Uterus (tissue), 4 donors: ENCODE results near the gene CACNB4. TPM values are rescaled to one million over a fixed set of nuclear protein-coding genes. Genes with fewer than 3 reads are reported as not detected.
"Not testable (repeated sequence)": the region's sequence is repeated elsewhere in the genome, so short reads cannot be mapped to it uniquely, and the experiment has no call there.

Experiments
- DNase-seq, 2 donors: peaks; one replicate each; pipeline ENCODE4 v3.0.0-alpha.2; 2019 to 2020
- H3K27ac ChIP-seq, 2 donors: fragments of 200-600 bp; sonication (generic); 1 replicate in 1 of 2; 2 replicates in 1 of 2; pipeline ENCODE4 v1.5.1; 2016 to 2018
- H3K27me3 ChIP-seq, 2 donors: fragments of 200-600 bp; sonication (generic); one replicate each; pipeline ENCODE4 v1.5.1; 2018 to 2019; ENCODE audit warnings: control low read depth in 1 of 2
- H3K36me3 ChIP-seq, 2 donors: fragments of 200-600 bp; sonication (generic); one replicate each; pipeline ENCODE4 v1.5.1; 2019; ENCODE audit warnings: control low read depth in 1 of 2
- H3K4me1 ChIP-seq, 2 donors: fragments of 200-600 bp; sonication (generic); one replicate each; pipeline ENCODE4 v1.5.1; 2018 to 2019; ENCODE audit warnings: control low read depth in 1 of 2
- H3K4me3 ChIP-seq, 2 donors: fragments of 200-600 bp; sonication (generic); 1 replicate in 1 of 2; 2 replicates in 1 of 2; pipeline ENCODE4 v1.5.1; 2018 to 2019; ENCODE audit warnings: mild to moderate bottlenecking in 1 of 2
- H3K9me3 ChIP-seq, 2 donors: fragments of 200-600 bp; sonication (generic); one replicate each; pipeline ENCODE4 v1.5.1; 2019; ENCODE audit warnings: control low read depth in 1 of 2
- CTCF ChIP-seq, 4 experiments: fragments of 200-600 bp in 2 of 4; fragments of 450-650 bp in 2 of 4; sonication (generic) in 2 of 4; IDR thresholded peaks; one replicate each; pipeline ENCODE4 v1.5.1; 2016 to 2019; ENCODE audit warnings: antibody characterized with exemption in 4 of 4, mild to moderate bottlenecking in 2 of 4, moderate library complexity in 1 of 4
- POLR2A ChIP-seq, 2 donors: fragments of 450-650 bp; IDR thresholded peaks; one replicate each; pipeline ENCODE4 v1.6.1; 2016; ENCODE audit warnings: antibody characterized with exemption in 2 of 2, mild to moderate bottlenecking in 1 of 2, moderate library complexity in 1 of 2
- intact Hi-C: fragments of 100-400 bp; cut with DNase I; formaldehyde crosslinking; loops from one replicate; pipeline ENCODE4 v1.15.1; 2023; ENCODE audit warnings: low total_unique reads
- total RNA-seq, 4 donors: library from RNA; depleted of rRNA in 3 of 4; stranded (reverse); fragments of >200 nt in 3 of 4; gene quantifications; one replicate each; pipeline versions ENCODE4 v1.1.0 to v1.2.4, GENCODE V29; 2014 to 2023
- donor health status: DM: yes; HTN: yes; CAD: no.

Gene CACNB4
- total RNA-seq, 4 donors from 2014 or later: 0.26 to 14.0 (median 1.6) TPM

GRCh38 chr2:152122161-152122560 is 23.3 kb upstream of the CACNB4 start:
- DNase-seq: no peak
- Histone ChIP-seq H3K27me3 (no peaks in the 10 kb centered on the region), H3K9me3 (no peaks in the 10 kb centered on the region), H3K4me1 (no peaks in the 10 kb centered on the region), H3K4me3 (no peak overlapping the region), H3K27ac (no peak overlapping the region), H3K36me3 (no peaks in the 10 kb centered on the region)
- TF ChIP-seq CTCF (IDR thresholded peaks at IDR 0.05) (no peak), POLR2A (IDR thresholded peaks at IDR 0.05) (no peak)
- intact Hi-C loops: no loop called here

GRCh38 chr2:152120430-152120829 is 21.6 kb upstream of the CACNB4 start:
- no peak for TF ChIP-seq CTCF (IDR thresholded peaks at IDR 0.05)
- no peak for TF ChIP-seq POLR2A (IDR thresholded peaks at IDR 0.05)
- DNase-seq: no peak
- H3K36me3 ChIP-seq: no peaks in the 10 kb centered on the region
- no peak overlapping the region for H3K4me3 ChIP-seq
- no peaks in the 10 kb centered on the region for H3K4me1 ChIP-seq
- H3K27ac ChIP-seq: no peak overlapping the region
- intact Hi-C loops: no loop called here
- H3K9me3 ChIP-seq: no peaks in the 10 kb centered on the region
- H3K27me3 ChIP-seq: no peaks in the 10 kb centered on the region

- TF ChIP-seq CTCF (IDR thresholded peaks at IDR 0.05): no peak
- no peak for TF ChIP-seq POLR2A (IDR thresholded peaks at IDR 0.05)
- Histone ChIP-seq H3K27ac (no peak overlapping the region), H3K4me3 (no peak overlapping the region), H3K27me3 (no peaks in the 10 kb centered on the region), H3K9me3 (no peaks in the 10 kb centered on the region), H3K4me1 (no peaks in the 10 kb centered on the region), H3K36me3 (no peaks in the 10 kb centered on the region)
- intact Hi-C loops: no loop called here
- no peak for DNase-seq
Observed at GRCh38 chr2:152115952-152116351, 17.1 kb upstream of the CACNB4 start.

GRCh38 chr2:152114366-152114765 is 15.5 kb upstream of the CACNB4 start:
- no peak for DNase-seq
- TF ChIP-seq POLR2A (IDR thresholded peaks at IDR 0.05): no peak
- no peak for TF ChIP-seq CTCF (IDR thresholded peaks at IDR 0.05)
- intact Hi-C loops: no loop called here

GRCh38 chr2:152107140-152107539 is 8.3 kb upstream of the CACNB4 start:
- H3K4me3 ChIP-seq, H3K27ac ChIP-seq, H3K27me3 ChIP-seq, DNase-seq, H3K36me3 ChIP-seq, intact Hi-C loops, H3K9me3 ChIP-seq, H3K4me1 ChIP-seq: not testable (repeated sequence)

More at GRCh38 chr2:152114366-152114765, 15.5 kb upstream of the CACNB4 start:
- no peaks in the 10 kb centered on the region for H3K4me1 ChIP-seq
- H3K4me3 ChIP-seq: no peak overlapping the region
- H3K27me3 ChIP-seq: no peaks in the 10 kb centered on the region
- H3K9me3 ChIP-seq: no peaks in the 10 kb centered on the region
- no peak overlapping the region for H3K27ac ChIP-seq
- H3K36me3 ChIP-seq: no peaks in the 10 kb centered on the region

- no peaks in the 10 kb centered on the region for H3K36me3 ChIP-seq
- H3K9me3 ChIP-seq: no peaks in the 10 kb centered on the region
- no peak for TF ChIP-seq POLR2A (IDR thresholded peaks at IDR 0.05)
- TF ChIP-seq CTCF (IDR thresholded peaks at IDR 0.05): no peak
- H3K27ac ChIP-seq: no peak overlapping the region
- H3K27me3 ChIP-seq: no peaks in the 10 kb centered on the region
- no peaks in the 10 kb centered on the region for H3K4me1 ChIP-seq
- no peak overlapping the region for H3K4me3 ChIP-seq
- DNase-seq: no peak
- intact Hi-C loops: no loop called here
Observed at GRCh38 chr2:152106464-152106863, 7.6 kb upstream of the CACNB4 start.
